GM12865 (cell line): Measurements from ENCODE around the gene CREB5.

Source experiments
- DNase-seq: peaks from one replicate; pipeline ENCODE4 v3.0.0; 2010; ENCODE audit warnings: low read depth
- H3K4me3 ChIP-seq: 2 replicates; pipeline ENCODE4 v1.5.1; 2011; ENCODE audit warnings: mild to moderate bottlenecking, low read depth, low read length, control low read depth
- TF ChIP-seq, protein P1 (sequence below): IDR thresholded peaks from 2 replicates; pipeline ENCODE4 v1.5.1; 2011; ENCODE audit warnings: low read length, control low read depth, low read depth, inconsistent platforms; ENCODE audit not compliant: insufficient read depth; ENCODE audit errors: missing control alignments

Gene CREB5

DNA sequence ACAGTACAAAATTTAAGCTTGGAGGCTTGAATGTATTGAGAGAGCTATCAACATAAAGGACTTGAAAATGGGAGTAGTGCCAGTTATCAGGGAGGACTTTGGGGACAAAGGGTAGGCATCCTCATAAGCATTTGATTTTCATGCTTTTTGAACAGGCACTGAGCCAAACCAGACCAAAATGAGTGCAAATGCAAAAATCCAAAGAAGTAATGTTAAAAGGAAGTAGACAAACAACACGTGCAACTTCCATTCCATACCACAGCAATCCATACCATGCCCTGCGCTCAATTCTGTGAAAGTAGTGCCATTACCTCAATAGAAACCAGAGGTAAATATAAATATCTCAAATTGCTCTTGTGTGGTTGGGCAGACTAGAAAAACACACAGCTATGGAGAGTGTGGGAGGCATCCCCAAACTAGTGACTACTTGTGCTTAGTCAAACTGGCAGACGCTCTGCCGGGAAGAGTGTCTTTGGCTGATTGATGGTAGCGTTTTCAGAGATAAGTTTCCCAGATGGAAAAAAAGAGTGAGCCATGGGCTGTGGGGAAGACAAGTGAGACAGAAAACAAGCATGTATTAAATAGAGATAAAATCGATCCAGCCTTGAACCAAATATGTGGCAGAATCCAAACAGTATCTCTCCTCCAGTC lies 161.5 kb downstream of the CREB5 start:
- peak; percentile 61 for DNase-seq
- TF ChIP-seq, protein P1, sequence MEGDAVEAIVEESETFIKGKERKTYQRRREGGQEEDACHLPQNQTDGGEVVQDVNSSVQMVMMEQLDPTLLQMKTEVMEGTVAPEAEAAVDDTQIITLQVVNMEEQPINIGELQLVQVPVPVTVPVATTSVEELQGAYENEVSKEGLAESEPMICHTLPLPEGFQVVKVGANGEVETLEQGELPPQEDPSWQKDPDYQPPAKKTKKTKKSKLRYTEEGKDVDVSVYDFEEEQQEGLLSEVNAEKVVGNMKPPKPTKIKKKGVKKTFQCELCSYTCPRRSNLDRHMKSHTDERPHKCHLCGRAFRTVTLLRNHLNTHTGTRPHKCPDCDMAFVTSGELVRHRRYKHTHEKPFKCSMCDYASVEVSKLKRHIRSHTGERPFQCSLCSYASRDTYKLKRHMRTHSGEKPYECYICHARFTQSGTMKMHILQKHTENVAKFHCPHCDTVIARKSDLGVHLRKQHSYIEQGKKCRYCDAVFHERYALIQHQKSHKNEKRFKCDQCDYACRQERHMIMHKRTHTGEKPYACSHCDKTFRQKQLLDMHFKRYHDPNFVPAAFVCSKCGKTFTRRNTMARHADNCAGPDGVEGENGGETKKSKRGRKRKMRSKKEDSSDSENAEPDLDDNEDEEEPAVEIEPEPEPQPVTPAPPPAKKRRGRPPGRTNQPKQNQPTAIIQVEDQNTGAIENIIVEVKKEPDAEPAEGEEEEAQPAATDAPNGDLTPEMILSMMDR, result no peak
- no peak overlapping the region for H3K4me3 ChIP-seq

DNA sequence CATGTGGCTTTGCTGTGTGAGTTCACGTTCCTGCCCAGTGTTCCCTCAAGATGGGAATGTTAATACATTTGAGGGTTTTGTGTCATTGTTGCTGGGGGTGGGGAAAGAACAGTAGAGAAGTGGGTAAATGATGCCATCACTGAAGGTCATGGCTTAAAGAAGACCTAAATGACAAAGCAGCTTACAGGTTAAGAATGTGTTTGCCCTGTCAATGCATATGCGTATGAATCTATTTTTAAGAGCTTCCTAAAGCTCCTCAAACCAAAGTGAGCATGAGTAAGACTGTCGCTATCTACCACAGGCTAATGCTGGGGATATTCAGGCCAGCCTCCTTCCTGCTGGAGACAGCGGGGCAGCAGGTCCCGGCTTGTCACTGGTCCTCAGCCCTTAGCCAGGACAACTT lies 162.9 kb downstream of the CREB5 start:
- TF ChIP-seq, protein P1, result no peak
- no peak overlapping the region for H3K4me3 ChIP-seq
- no peak for DNase-seq

GRCh38 chr7:28576656-28577055 lies 164.3 kb downstream of the CREB5 start:
- TF ChIP-seq, protein P1, result no peak
- no peak overlapping the region for H3K4me3 ChIP-seq
- no peak for DNase-seq

DNA sequence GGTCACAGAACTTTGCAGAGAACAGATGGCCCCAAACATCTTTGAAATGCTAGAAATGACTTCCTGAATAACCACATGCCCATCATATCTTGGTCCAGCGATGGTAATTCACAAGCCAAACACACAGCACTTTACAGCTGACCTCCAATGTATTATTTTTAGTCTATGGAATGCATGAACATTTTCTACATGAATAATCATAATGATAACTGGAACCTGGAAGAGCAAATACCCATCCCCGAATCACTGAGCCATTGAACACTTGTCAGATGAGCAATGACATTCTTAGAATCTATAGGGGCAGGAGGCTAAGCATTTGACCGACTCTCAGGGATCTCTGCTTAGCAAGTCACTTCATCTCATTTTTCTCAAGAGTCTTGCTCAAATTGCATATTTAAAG lies 167.3 kb downstream of the CREB5 start:
- TF ChIP-seq, protein P1, result no peak

GRCh38 chr7:28580665-28581064 lies 168.3 kb downstream of the CREB5 start:
- no peak for DNase-seq
- H3K4me3 ChIP-seq, result no peak overlapping the region
- TF ChIP-seq, protein P1, result no peak

More for the DNA sequence above, 167.3 kb downstream of the CREB5 start:
- no peak for DNase-seq
- no peak overlapping the region for H3K4me3 ChIP-seq

DNA sequence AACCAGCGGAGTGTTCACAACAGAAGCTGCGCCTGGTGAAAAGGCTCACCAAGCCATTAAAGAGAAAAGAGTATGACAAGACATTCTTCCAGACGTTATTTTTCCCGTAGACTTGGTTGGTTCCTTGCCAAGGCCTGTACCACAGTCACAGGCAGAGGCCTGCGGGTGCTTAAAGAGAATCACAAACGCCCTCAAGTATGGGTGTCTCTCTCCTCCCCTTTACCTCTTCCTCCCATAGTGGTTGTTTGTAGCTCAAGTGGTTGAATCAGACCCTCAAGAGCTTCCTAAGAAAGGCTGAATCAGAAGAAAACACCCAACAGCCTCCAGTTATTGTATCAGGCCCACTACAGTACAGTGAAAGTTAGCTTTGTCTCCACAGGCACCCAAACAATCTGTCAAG lies 169.0 kb downstream of the CREB5 start:
- no peak for DNase-seq
- H3K4me3 ChIP-seq, result no peak overlapping the region
- TF ChIP-seq, protein P1, result no peak

- DNase-seq, result no peak
- TF ChIP-seq, protein P1, result no peak
- no peak overlapping the region for H3K4me3 ChIP-seq
Measured at GRCh38 chr7:28582226-28582625, 169.9 kb downstream of the CREB5 start.
